HCT116 (cell line): ENCODE data around the gene HK1.

Source experiments
- CTCF ChIP-seq, 3 experiments: fragments of 200-600 bp in 1 of 3; sonication (generic) in 1 of 3; IDR thresholded peaks in 2 of 3; conservative IDR thresholded peaks in 1 of 3; 2 replicates each; pipeline ENCODE4 v1.5.1; 2012 to 2017; ENCODE audit warnings: low read depth in 2 of 3, low read length in 2 of 3, antibody characterized with exemption in 1 of 3, borderline replicate concordance in 1 of 3, control low read depth in 1 of 3, mild to moderate bottlenecking in 1 of 3, mixed read lengths in 1 of 3, mixed run types in 1 of 3, moderate library complexity in 1 of 3; ENCODE audit not compliant: insufficient read depth in 1 of 3
- EZH2 ChIP-seq: fragments of 200-600 bp; sonication (generic); IDR thresholded peaks from 2 replicates; pipeline ENCODE4 v1.6.1; 2017; ENCODE audit warnings: antibody characterized with exemption, mixed run types
- FOSL1 ChIP-seq: IDR thresholded peaks from 2 replicates; pipeline ENCODE4 v1.6.1; 2012; ENCODE audit warnings: low read depth
- POLR2A ChIP-seq: IDR thresholded peaks from 2 replicates; pipeline ENCODE4 v1.7.0; 2011; ENCODE audit warnings: borderline replicate concordance; ENCODE audit not compliant: insufficient read depth, insufficient read length; ENCODE audit errors: extremely low read depth
- TCF7L2 ChIP-seq: IDR thresholded peaks from 2 replicates; pipeline ENCODE4 v1.7.0; 2011; ENCODE audit warnings: borderline replicate concordance, inconsistent platforms; ENCODE audit not compliant: insufficient read depth, insufficient read length; ENCODE audit errors: extremely low read depth

- TF ChIP-seq EZH2, result no peak
- no peak for TF ChIP-seq FOSL1
- TF ChIP-seq POLR2A, result no peak
- TF ChIP-seq TCF7L2, result no peak
- TF ChIP-seq CTCF (IDR thresholded peaks at IDR 0.05 in 2 of 3, conservative IDR thresholded peaks at IDR 0.05 in 1 of 3; ENCODE audit: borderline replicate concordance in 1 of 3, insufficient read depth in 1 of 3, low read depth in 2 of 3, low read length in 2 of 3), result no peak
Observed at GRCh38 chr10:69261184-69261583, 17.1 kb upstream of the HK1 start.
